GM18909 (cell line): ENCODE measurements around the gene VTI1B.
"Not testable (repeated sequence)": the region's sequence is repeated elsewhere in the genome, so short reads cannot be mapped to it uniquely, and the experiment has no call there.

Experiments used
- ATAC-seq: cut with Tn5 transposase; IDR thresholded peaks from one replicate; pipeline ENCODE4 v1.9.1; 2021; ENCODE audit warnings: mild to moderate bottlenecking; ENCODE audit not compliant: unreplicated experiment, poor library complexity

The VTI1B gene, protein sequence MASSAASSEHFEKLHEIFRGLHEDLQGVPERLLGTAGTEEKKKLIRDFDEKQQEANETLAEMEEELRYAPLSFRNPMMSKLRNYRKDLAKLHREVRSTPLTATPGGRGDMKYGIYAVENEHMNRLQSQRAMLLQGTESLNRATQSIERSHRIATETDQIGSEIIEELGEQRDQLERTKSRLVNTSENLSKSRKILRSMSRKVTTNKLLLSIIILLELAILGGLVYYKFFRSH

DNA sequence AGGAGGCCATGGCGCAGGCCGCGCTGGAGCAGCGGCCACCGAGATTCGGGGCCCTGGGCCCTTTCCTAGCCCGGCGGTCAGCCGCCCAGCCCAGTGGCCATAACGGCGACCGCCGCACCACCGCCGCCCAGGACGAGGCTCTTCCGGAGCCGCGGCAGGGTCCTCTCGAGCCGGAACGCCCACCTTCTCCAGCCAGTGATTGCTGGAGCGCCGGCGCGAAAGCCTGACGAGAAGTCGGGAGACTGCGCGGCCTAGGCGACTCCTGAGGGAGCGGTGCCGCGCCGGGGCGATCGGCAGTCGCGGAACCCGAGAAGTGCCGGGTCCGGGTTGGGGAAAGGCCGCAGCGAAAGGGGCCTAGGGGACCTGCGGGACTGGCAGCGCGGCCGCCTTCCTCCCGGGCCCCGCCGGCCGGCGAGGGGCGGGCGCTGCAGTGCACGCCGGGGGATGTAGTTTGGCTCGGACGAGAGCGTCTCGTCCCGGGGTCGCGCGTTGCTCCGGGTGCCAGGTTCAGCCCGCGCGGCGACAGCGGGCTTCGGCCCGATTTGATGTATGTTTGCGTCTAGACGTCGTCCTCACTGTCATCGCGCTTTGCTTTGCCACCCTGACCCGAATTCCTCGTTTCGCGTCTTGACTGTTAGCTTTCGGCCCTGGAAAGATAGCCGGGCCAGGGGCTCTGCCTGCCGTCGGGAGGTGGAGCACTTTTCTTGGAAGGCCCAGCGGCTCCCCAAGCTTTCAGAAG is at the start of gene VTI1B:
Gene VTI1B, minus strand, starts transcription at position 153 of the 739 bp plus-strand sequence. Its CDS starts 143 bp downstream, at position 10.
- peak; percentile 92 for ATAC-seq

DNA sequence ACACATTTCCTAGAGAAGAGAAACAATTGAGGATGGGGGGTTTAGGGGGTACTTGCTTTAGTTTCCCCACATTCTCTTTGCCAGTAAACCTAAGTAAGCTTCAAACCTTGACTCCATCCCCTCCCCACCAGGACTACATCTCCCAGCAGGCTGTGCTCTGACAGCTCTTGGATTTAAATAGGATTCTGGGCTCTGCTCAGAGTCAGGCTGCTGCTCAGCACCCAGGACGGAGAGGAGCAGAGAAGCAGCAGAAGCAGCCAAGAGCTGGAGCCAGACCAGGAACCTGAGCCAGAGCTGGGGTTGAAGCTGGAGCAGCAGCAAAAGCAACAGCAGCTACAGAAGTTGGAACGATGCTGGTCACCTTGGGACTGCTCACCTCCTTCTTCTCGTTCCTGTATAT is 47.9 kb upstream of the VTI1B start:
- no peak for ATAC-seq

DNA sequence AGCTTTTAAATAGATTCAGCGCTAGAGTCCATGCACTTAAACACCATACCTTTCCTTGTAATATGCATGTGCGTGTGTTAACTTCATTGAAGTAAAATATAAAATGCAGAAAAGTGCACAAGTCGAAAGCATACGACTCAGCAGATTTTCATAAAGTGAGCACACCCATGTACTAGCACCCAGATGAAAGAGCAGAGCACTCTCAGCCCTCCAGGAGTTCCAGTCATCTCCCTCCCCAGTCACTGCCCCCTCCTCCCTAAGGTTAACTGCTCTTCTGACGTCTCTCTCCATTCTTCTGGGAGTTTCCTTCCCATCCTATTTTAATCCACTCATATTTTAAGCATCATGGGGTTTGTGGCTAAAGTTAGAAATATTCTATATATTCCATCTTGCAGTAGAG is 47.4 kb upstream of the VTI1B start:
- ATAC-seq, result no peak

DNA sequence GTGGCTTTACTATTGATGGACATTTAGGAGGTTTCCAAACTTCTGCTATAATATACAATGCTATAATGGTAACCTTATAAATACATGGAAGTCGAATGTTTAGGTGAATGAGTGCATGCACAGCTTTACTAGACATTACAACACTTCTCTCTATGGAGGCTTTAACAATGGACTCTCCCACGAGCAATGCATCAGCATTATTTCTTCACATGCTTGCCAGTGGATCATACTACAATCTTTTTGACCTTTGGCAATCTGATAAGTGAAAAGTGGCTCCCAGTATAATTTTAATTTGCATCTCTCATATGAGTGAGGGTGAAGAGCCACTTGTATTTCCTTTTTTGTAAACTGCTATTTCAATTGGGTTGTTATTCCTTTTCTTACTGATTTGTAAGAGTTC is 45.4 kb upstream of the VTI1B start:
- no peak for ATAC-seq

DNA sequence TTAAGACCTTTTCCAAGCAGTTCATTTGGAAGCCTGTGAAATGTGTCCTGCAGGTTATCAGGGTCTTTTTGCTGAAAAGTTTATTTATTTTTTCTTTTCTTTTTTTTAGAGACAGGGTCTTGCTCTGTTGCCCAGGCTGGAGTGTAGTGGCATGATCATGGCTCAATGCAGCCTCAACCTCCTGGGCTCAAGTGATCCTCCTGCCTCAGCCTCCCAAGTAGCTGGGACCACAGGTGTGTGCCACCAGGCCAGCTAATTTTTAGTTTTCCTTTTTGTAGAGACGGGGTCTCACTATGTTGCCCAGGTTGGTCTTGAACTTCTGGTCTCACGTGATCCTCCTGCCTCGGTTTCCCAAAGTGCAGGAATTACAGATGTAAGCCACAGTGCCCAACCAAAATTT is 45.0 kb upstream of the VTI1B start:
- ATAC-seq, result not testable (repeated sequence)

DNA sequence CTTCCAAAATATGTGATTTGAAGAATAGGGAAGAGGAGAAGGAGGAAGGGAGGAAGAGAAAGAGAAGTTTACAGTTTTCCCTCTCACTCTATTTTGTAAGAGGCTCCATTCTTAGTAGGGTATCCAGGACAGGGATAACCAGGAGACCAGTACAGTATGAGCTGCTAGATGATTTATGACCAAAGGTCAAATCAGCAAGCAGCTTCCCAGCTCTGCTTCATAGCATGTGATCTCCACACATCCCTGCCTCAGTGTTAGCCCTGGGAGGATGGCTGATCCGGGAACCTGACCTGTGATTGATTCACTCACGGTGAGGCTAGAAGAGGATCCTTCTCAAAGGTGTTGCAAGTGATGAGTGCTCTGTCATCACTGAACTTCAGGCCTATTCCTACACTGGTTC is 43.8 kb upstream of the VTI1B start:
- ATAC-seq, result no peak

DNA sequence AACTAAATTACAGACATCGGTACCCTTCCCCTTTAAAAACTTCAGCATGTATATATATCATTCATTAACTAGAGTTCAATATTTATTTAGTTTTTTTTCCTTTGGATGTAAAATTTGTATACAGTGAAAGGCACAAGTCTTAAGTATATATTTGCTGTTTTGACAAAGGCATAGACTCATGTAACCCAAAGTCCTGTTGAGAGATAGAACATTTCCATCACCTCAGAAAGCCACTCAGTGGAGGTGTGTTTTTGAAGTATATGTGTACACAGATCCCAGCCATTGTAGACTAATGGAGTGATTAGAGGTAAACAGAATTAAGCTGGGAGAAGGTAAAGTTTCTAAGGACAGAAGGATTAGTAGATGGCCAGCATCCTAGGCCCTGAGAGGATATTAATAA is 42.6 kb upstream of the VTI1B start:
- ATAC-seq, result no peak

DNA sequence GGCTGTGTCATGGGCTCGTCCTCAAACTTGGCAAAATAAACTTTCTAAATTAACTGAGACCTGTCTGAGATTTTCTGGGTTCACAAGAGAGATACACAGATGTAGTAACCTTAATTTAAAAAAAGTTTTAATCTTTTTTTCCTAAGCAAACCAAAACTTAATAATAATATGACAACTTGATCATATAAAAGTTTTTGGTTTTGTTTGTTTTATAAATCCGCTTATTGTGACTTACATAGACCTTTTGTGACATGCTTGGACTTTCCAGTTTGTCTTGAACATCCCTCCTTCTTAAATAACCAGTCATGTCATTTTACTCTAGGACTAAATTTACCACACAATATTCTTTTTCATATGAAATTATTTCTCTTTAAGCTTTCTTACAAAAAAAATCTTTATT is 35.8 kb upstream of the VTI1B start:
- ATAC-seq, result no peak

DNA sequence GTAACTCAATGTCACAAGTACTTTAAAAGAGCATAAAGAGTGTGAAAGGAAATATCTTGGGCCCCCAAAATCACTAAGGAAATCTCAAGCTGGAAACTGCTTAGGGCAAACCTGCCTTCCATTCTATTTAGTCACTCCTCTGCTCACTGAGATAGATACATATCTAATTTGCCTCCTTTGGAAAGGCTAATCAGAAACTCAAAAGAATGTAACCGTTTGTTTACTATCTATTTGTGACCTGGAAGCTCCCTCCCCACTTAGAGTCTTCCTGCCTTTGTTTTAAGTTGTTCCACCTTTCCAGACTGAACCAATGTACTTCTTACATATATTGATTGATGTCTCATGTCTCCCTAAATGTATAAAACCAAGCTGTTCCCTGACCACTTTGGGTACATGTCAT is 35.4 kb upstream of the VTI1B start:
- ATAC-seq, result not testable (repeated sequence)

DNA sequence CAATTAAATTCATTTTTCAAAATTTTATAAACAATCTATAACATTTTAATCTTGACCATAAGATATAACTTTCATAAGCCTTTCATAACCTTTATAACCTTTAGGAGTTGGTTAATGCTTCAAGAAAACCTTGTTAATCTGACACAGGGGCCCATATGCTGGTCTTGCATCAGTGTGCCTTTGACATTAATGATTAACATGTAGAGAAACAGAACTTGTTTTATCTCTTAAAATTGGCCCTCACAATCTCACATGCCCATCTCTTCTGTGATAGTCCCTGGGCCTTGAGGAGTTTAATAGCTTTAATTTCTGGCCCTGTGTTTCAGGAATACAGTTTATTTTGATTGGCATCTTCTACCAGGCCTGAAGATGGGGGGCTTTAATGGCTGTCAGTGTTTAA is 34.9 kb upstream of the VTI1B start:
- not testable (repeated sequence) for ATAC-seq

DNA sequence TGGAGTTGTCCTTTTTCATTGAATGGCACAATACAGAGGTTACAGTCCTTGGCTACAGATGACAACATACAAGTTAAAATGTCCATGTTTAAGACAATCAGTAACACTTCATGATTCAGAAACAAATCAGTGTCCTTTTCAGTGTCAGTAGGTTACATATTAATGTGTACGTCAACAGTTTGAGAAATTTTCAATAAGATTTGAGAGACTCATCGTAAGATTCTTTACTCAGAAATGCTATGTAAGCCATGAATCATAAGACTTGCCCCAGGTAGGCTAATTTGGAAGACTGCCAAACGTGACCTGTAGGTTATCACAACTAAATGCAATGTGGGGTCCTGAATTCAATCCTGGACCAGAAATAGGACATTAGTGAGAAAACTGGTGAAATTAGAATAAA is 30.8 kb upstream of the VTI1B start:
- no peak for ATAC-seq

DNA sequence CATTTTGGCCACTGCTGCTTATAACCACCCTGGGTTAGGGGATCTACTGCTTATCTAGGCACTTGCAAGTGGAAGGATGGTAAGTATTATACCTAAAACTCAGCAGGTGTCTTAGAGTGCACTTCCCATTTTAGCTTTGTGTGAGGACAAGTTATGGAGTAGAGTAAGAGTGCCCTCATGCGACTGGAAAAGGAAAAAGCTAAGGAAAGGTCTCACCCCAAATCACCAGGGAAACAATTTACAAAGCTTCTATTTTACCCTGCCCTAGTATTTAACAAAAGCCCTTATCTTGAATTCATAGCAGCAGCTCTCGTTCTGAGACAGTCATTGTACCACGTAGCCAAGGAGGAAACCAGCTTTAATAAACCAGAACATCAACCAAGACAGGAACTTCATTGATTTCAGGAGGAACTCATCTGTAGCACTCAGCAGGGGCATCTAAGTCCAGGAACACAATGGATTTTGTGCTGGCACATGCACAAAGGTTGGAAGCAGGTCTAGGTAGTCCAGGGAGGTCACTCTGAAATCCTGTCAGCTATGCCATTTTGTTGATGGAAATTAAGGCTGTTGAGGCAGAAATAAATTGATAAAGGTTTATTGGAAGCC is 30.2 kb upstream of the VTI1B start:
- ATAC-seq, result no peak

DNA sequence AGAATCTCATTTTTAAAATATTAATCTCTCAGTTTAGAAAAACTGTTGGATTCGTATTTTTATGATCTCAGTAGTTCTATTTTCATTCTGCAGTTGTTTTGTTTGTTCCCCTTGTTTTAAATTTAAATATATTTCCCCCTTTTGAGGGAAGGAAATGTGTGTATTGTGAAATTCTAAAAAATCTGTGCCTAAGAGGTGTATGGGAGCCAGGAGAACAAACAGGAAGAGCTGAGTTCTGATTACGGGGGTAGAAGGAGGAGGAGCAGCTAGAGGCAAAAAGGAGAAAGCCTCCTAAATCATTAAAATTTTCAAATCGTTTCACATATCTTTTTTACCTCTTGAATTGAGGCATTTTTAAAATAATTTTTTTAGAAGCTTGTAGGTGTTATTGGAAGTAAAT is 29.6 kb upstream of the VTI1B start:
- no peak for ATAC-seq

DNA sequence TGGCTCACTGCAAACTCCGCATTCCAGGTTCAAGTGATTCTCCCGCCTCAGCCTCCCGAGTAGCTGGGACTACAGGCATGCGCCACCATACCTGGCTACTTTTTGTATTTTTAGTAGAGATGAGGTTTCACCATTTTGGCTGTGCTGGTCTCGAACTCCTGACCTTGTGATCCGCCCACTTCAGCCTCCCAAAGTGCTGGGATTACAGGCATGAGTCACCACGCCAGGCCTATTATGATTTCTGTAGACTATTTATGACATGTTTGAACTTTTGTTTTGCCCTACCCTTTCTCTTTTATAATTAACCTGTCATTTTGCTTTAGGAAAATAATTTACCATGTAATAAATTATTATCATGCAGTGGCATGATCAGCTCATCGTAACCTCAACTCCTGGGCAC is 27.1 kb upstream of the VTI1B start, which contains the start of gene RDH12:
Gene RDH12, plus strand, starts transcription at position 395 of the 400 bp plus-strand sequence. CDS start 20,757 bp downstream, outside the sequence.
- not testable (repeated sequence) for ATAC-seq

DNA sequence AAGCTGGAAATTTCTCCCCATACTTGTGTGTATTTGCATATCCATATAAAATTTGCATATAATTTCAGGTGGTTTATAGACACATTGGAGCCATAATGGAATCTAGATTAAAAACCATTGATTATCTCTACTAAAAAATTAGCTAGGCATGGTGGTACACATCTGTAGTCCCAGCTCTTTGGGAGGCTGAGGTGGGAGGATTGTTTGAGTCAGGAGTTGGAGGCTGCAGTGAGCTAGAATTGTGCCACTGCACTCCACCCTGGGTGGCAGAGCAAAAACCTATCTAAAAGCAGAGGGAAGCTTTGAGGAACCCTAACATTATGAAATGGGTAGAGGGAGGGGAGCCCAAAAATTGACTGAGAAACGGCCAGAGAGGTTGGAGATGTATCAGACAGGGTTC is 23.7 kb upstream of the VTI1B start:
- ATAC-seq, result no peak

DNA sequence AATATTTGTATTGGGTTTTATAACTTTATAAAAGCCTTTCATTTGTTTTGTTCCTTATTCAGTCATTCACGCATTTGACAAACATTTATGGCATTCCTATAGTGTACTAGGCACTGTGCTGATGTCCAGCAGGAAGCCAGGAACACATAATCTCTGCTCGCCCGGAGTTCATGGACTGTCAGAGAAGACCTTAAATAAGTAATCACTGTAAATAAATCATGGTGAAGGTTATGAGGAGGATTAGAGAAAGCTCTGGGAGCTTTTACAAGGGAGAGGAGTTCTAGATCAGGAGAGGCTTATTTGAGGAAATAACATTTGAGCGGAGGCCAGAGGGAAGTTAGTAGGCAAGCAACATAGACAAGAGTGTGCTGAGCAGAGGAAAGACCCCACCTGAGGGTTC is 22.6 kb upstream of the VTI1B start:
- no peak for ATAC-seq

DNA sequence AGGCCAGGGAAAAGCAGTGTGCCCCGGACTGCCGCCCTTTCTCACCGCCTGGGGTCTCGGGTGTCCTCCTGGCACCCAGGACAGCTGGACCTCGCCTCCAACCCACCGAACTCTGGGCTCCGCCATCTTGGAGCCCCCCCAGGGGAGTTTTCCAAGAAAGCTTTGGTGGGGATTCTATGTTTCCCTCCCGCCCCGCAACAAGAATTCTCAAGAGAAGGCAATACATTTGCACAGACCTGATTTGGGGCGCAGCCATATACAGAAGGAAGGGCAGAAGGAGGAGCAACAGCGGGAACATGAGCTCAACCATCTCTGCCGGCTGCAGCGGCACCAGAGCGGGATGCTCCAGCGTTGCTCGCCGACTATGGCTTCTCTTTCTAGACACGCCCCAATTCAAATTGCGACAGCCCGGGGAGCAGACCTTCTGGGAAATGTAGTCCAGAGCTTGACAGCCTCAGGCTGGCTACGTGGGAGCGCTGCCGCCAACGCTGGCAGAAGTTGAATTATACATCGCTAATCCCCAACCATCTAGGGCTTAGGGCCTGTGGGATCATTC is 21.0 kb upstream of the VTI1B start, which contains the start of gene RDH11:
Gene RDH11, minus strand, starts transcription at position 371 of the 556 bp plus-strand sequence. Its CDS starts 61 bp downstream, at position 310.
- ATAC-seq, result peak; percentile 89

DNA sequence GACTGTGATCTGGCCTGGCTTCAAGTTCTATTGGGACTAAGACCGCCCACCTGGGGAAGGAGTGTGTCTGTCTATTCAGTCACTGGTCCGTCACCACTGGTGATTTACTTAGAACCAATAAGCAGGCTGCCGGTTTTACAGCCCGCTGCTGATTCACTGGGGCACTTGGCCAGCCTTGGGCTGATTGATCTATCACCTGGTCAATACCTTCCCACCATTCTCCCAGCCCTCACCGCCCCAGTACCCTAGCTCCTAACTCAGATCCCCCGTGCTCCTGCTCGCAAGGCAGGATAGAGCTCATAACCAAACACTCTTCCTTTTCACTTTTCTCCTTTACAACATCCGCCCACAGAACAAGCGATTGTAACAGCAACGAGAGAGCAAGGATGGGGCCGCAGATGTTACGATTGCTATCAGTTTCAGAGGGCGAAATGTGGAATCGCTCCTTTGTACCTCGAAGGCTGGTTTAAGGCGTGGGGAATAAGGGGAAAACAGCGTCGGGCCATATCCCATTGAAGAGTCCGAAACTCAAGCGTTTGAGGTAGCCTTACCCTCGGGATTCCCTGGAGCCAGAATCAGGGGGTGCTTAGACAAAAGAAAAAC is 20.5 kb upstream of the VTI1B start:
- peak; percentile 93 for ATAC-seq

DNA sequence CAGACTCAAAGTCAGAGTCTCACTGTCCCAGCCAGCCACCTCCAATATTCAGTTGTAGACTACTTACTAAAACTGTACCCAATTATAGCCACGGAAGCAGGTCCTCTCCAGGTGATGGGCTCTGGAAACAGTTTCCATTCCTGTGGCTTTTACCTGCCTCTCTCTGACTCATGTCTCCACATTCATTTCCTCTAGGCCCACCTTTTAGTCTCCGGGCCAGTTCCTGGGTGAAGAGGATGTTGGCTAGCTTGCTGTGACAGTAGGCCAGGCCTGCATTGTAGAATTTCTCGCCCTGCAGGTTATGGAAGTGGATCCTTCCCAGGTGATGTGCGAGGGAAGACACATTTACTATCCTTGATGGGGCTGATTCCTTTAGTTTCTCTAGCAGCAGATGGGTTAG is 15.6 kb upstream of the VTI1B start:
- no peak for ATAC-seq

DNA sequence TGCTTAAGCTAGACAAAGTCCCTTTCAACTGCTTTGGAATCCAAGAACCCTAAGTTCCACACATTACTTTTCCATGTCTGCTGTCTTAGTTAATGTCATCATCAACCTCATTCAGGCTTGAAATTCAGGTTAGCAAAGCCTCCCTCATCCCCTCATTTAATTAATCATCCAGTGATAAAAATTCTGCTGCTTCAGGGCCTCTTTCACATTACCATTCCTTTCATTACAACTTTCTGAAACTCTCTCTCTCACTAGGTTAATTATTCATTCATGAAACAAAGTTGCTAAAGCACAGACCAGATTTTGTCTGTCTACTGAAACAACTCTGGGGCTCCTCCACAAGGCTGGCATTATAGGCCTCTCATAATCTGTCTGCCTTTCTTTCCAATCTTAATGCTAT is 9.4 kb upstream of the VTI1B start:
- no peak for ATAC-seq

DNA sequence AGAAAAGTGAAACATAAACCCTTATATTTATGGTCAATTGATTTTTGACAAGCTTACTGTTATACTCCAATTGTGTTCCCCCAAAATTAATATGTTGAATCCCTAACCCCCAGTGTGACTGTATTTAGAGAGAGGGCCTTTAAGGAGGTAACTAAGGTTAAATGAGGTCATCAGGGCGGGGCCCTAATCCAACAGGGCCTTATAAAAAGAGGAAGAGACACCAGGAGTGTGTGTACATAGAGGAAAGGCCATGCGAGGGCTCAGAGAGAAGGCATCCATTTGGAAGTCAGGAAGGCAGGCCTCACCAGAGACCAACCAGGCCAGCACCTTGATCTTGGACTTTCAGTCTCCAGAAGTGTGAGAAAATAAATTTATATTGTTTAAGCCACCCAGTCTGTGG is 6.5 kb upstream of the VTI1B start:
- no peak for ATAC-seq
